K562 (cell line): ENCODE results near the gene MLST8. TPM values are rescaled to one million over a fixed set of nuclear protein-coding genes. Genes with fewer than 3 reads are reported as not detected.

ENCODE experiments used
- ATAC-seq: fragments of 200-7000 bp; cut with Tn5 transposase; 3 replicates; pipeline ENCODE4 v1.9.1; 2020; ENCODE audit warnings: moderate library complexity
- BruUV-seq: library from RNA; stranded (reverse); fragments of 400-500 nt; replicated peaks from 2 replicates; lab custom pipeline; 2021; lab: Mats Ljungman, UMichigan
- CTCF ChIA-PET: fragments of 300-600 bp; formaldehyde crosslinking; extraction: SDS; loops from one replicate; lab custom pipeline; 2021; ENCODE audit warnings: low intra/inter-chr PET ratio; lab: Yijun Ruan, JAX
- POLR2A ChIA-PET: fragments of 300-600, 350-650 bp; sonication (Branson Sonifier 250); formaldehyde crosslinking; extraction: SDS; loops from one replicate; lab custom pipeline; 2021; ENCODE audit warnings: antibody characterized with exemption, inconsistent platforms; lab: Yijun Ruan, JAX
- DNase-seq, 4 experiments: peaks; one replicate each; pipeline versions ENCODE4 v3.0.0 to v3.0.0-alpha.2; 2011 to 2018; ENCODE audit warnings: low spot score in 3 of 4, mixed read lengths in 3 of 4; ENCODE audit errors: extremely low read depth in 1 of 4
- FAIRE-seq: peaks from 2 replicates; lab custom pipeline; 2011; peaks lifted over from hg19 to GRCh38; lab: Jason Lieb, UNC
- H2AFZ ChIP-seq: 2 replicates; pipeline ENCODE4 v1.6.0; 2011; ENCODE audit warnings: low read depth, low read length, control low read depth, inconsistent platforms
- H3K27ac ChIP-seq: fragments of 200-600 bp; 3 replicates; pipeline ENCODE4 v1.8.0; 2011; ENCODE audit warnings: low read depth, mild to moderate bottlenecking, control low read depth, inconsistent platforms, low read length, moderate library complexity, mixed read lengths; ENCODE audit errors: extremely low read depth
- H3K27me3 ChIP-seq, 2 experiments: fragments of 300-600 bp in 1 of 2; 2 replicates in 1 of 2; 3 replicates in 1 of 2; pipeline versions ENCODE4 v1.6.0 to v1.8.0; 2011; ENCODE audit warnings: inconsistent platforms in 2 of 2, low read length in 2 of 2, mild to moderate bottlenecking in 1 of 2, mixed read lengths in 1 of 2, moderate library complexity in 1 of 2; ENCODE audit not compliant: control insufficient read depth in 2 of 2, insufficient read depth in 2 of 2
- H3K36me3 ChIP-seq: fragments of 300-600 bp; 3 replicates; pipeline ENCODE4 v1.8.0; 2011; ENCODE audit warnings: mild to moderate bottlenecking, low read length, inconsistent platforms; ENCODE audit not compliant: control insufficient read depth, insufficient read depth
- H3K4me1 ChIP-seq, 2 experiments: fragments of 200-600 bp in 1 of 2; replicated peaks in 1 of 2; 2 replicates in 1 of 2; 3 replicates in 1 of 2; pipeline versions ENCODE4 v1.5.1 to v1.8.0; 2011; ENCODE audit warnings: inconsistent platforms in 2 of 2, low read length in 2 of 2, mild to moderate bottlenecking in 1 of 2, mixed read lengths in 1 of 2, moderate library complexity in 1 of 2; ENCODE audit not compliant: control insufficient read depth in 2 of 2, insufficient read depth in 2 of 2
- H3K4me2 ChIP-seq: 2 replicates; pipeline ENCODE4 v1.6.1; 2011; ENCODE audit warnings: low read length, control low read depth, inconsistent platforms, mixed read lengths; ENCODE audit not compliant: insufficient read depth
- H3K4me3 ChIP-seq: fragments of 200-600 bp; sonication (generic), shearing (Covaris generic); 2 replicates; pipeline ENCODE4 v1.5.1; 2016; ENCODE audit warnings: control low read depth, inconsistent platforms
- H3K79me2 ChIP-seq: fragments of 200-600 bp; 3 replicates; pipeline ENCODE4 v1.8.0; 2011; ENCODE audit warnings: low read length, inconsistent platforms; ENCODE audit not compliant: control insufficient read depth, insufficient read depth
- H3K9ac ChIP-seq, 2 experiments: 2 replicates each; pipeline versions ENCODE4 v1.6.0 to v1.6.1; 2011; ENCODE audit warnings: low read depth in 2 of 2, low read length in 2 of 2, control low read depth in 1 of 2, inconsistent platforms in 1 of 2, mild to moderate bottlenecking in 1 of 2, mixed read lengths in 1 of 2; ENCODE audit not compliant: insufficient read depth in 1 of 2
- H3K9me1 ChIP-seq: one replicate; pipeline ENCODE4 v1.6.0; 2011; ENCODE audit warnings: inconsistent platforms, mild to moderate bottlenecking, low read length, moderate library complexity; ENCODE audit not compliant: control insufficient read depth, insufficient read depth
- H3K9me3 ChIP-seq: replicated peaks from 2 replicates; pipeline ENCODE4 v1.5.1; 2011; ENCODE audit warnings: low read depth, low read length, inconsistent platforms; ENCODE audit not compliant: control insufficient read depth, insufficient read depth
- H4K20me1 ChIP-seq: replicated peaks from 2 replicates; pipeline ENCODE4 v1.6.1; 2011; ENCODE audit warnings: low read length, inconsistent platforms, mixed read lengths; ENCODE audit not compliant: control insufficient read depth, insufficient read depth
- BCOR ChIP-seq: fragments of 450-650 bp; IDR thresholded peaks from 2 replicates; pipeline ENCODE4 v1.6.1; 2016
- HNRNPUL1 ChIP-seq: fragments of 200-400 bp; formaldehyde crosslinking; IDR thresholded peaks from 2 replicates; pipeline ENCODE4 v1.6.1; 2017; ENCODE audit warnings: low read length
- KDM1A ChIP-seq, 2 experiments: fragments of 450-650 bp; IDR thresholded peaks; 2 replicates each; pipeline ENCODE4 v1.6.1; 2016; ENCODE audit warnings: mild to moderate bottlenecking in 2 of 2
- KLF13 ChIP-seq: fragments of 450-650 bp; IDR thresholded peaks from 2 replicates; pipeline ENCODE4 v1.6.1; 2016; ENCODE audit warnings: missing genetic modification characterization, low read depth, mild to moderate bottlenecking, missing compliant biosample characterization, moderate library complexity, borderline replicate concordance
- PHB2 ChIP-seq: fragments of 450-650 bp; IDR thresholded peaks from 2 replicates; pipeline ENCODE4 v1.6.1; 2017; ENCODE audit warnings: low read depth
- ZNF584 ChIP-seq: fragments of 200-800 bp; sonication (Bioruptor generic); IDR thresholded peaks from 2 replicates; pipeline ENCODE4 v1.6.1; 2016; ENCODE audit warnings: low read depth, mild to moderate bottlenecking, missing genetic modification characterization, missing compliant biosample characterization
- WGBS: fragments of 100-300 bp; shearing (Covaris generic); methylation state at CpG from one replicate; pipeline ENCODE4 v1.1.6; 2016; ENCODE audit warnings: low coverage, mixed read lengths; ENCODE audit not compliant: insufficient coverage; ENCODE audit errors: missing lambda C conversion rate; 5-methylcytosine and 5-hydroxymethylcytosine counted together
- in situ Hi-C: fragments of 300-500 bp; cut with MboI; formaldehyde crosslinking; loops from 4 replicates; pipeline ENCODE4 v1.15.0; 2018; ENCODE audit warnings: inconsistent platforms, mixed read lengths
- intact Hi-C: fragments of 100-400 bp; cut with micrococcal nuclease; formaldehyde crosslinking; loops from 2 replicates; pipeline ENCODE4 v1.14.2; 2022
- polyA plus RNA-seq, 8 experiments: library from polyadenylated mRNA; depleted of rRNA in 4 of 8; stranded (reverse) in 5 of 8; unstranded in 3 of 8; fragments of >200 nt; fragmentation: Nextera tagmentation in 2 of 8; fragmentation: Illumina TruSeq in 1 of 8; extraction: Ambion mirVana in 2 of 8; extraction: Trizol in 1 of 8; gene quantifications; 2 replicates each; pipeline versions ENCODE4 v1.2.1 to v1.2.3, GENCODE V29; 2011 to 2014; ENCODE audit warnings: inconsistent platforms in 1 of 8, missing spikeins in 1 of 8
- total RNA-seq, 7 experiments: library from RNA; depleted of rRNA in 6 of 7; stranded (reverse); fragments of >200 nt in 6 of 7; fragmentation: Illumina TruSeq in 2 of 7; extraction: Trizol in 2 of 7; gene quantifications; 2 replicates each; pipeline versions ENCODE4 v1.2.1 to v1.2.3, GENCODE V29; 2011 to 2021; ENCODE audit warnings: low replicate concordance in 1 of 7
- TF ChIP-seq, protein P1 (sequence below): fragments of 450-650 bp; IDR thresholded peaks from 2 replicates; pipeline ENCODE4 v1.6.1; 2014; ENCODE audit warnings: low read depth, mild to moderate bottlenecking, moderate library complexity, borderline replicate concordance
- TF ChIP-seq, protein P2 (sequence below), 2 experiments: fragments of 450-650 bp in 1 of 2; sonication (generic) in 1 of 2; formaldehyde crosslinking; conservative IDR thresholded peaks; 2 replicates each; pipeline versions ENCODE4 v1.4.0 to v1.8.1; 2020 to 2022; ENCODE audit warnings: mild to moderate bottlenecking in 1 of 2, missing genetic modification reagents in 1 of 2
- TF ChIP-seq, protein P3 (sequence below): fragments of 450-650 bp; IDR thresholded peaks from 2 replicates; pipeline ENCODE4 v1.7.1; 2018; ENCODE audit warnings: mild to moderate bottlenecking, low read depth; ENCODE audit not compliant: partially characterized antibody

Gene MLST8
- total and polyA plus RNA-seq, 9 of the 15 experiments (the other 6 are each of a cell fraction or from before 2014, with no cell fraction given), result 1.5 to 116 (median 43.3) TPM

GRCh38 chr16:2198283-2198682 lies 7.0 kb upstream of the MLST8 start:
- H2AFZ ChIP-seq, result no peak overlapping the region
- in situ Hi-C loops, result no loop called here
- WGBS, result 34% methylated on average over 4 of the region's 4 CpGs
- H3K4me1 ChIP-seq, result peaks cover 3 to 51% of the 10 kb centered on the region in 2 experiments; a peak in 4 of 5 replicates
- no peaks in the 10 kb centered on the region for H3K9me3 ChIP-seq
- CTCF ChIA-PET, result no interaction called here
- H3K36me3 ChIP-seq, result no peaks in the 10 kb centered on the region
- no peak overlapping the region for H3K27ac ChIP-seq
- peaks cover 0 to 5% of the 10 kb centered on the region in 2 experiments; a peak in 2 of 5 replicates for H3K27me3 ChIP-seq
- ATAC-seq (no peak), FAIRE-seq (no peak), DNase-seq (no peak)
- TF ChIP-seq, protein P1, sequence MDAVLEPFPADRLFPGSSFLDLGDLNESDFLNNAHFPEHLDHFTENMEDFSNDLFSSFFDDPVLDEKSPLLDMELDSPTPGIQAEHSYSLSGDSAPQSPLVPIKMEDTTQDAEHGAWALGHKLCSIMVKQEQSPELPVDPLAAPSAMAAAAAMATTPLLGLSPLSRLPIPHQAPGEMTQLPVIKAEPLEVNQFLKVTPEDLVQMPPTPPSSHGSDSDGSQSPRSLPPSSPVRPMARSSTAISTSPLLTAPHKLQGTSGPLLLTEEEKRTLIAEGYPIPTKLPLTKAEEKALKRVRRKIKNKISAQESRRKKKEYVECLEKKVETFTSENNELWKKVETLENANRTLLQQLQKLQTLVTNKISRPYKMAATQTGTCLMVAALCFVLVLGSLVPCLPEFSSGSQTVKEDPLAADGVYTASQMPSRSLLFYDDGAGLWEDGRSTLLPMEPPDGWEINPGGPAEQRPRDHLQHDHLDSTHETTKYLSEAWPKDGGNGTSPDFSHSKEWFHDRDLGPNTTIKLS, result no peak
- no peaks in the 10 kb centered on the region for H3K79me2 ChIP-seq
- intact Hi-C loops, result loop anchor here (5.0 kb wide), 2 partner anchors 54 to 299 kb away; partner anchors contain the start of gene ECI1
- BruUV-seq, result no TSS peak
- H3K9ac ChIP-seq, result no peak overlapping the region
- H3K4me3 ChIP-seq, result no peak overlapping the region
- H3K9me1 ChIP-seq, result no peaks in the 10 kb centered on the region
- H4K20me1 ChIP-seq, result 0 out of 2 replicates have a peak, but pooled peaks cover 3% of the 10 kb centered on the region
- no peak overlapping the region for H3K4me2 ChIP-seq
- POLR2A ChIA-PET, result interaction anchor here (0.7 kb wide), 1 partner anchor 53 kb away, joined by 4 read pairs; the partner anchor contains the start of gene ECI1

DNA sequence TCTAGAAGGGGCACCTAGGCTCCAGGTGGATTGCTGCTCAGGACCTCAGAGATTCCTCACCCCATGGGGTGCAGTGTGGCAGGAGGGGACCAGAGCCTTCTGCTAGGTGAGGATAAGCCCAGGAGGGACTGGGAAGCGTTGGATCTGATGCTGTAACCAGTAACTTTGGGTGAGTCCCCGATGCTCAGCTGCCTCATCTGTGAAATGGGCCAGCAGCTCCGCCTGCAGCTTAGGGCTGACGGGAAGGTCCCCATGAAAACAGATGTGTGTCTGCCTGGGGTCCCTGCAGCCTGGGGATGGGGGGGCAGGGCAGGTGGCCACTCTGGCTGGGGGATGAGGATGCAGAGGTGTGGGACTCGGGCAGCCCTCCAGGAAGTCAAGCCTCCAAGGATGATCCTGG lies 6.2 kb upstream of the MLST8 start:
- DNase-seq (no peak), FAIRE-seq (no peak), ATAC-seq (no peak)
- no peaks in the 10 kb centered on the region for H3K9me1 ChIP-seq
- peaks cover 3 to 50% of the 10 kb centered on the region in 2 experiments; a peak in 4 of 5 replicates for H3K4me1 ChIP-seq
- no peaks in the 10 kb centered on the region for H3K36me3 ChIP-seq
- no peak overlapping the region for H3K27ac ChIP-seq
- H3K79me2 ChIP-seq, result no peaks in the 10 kb centered on the region
- H3K4me3 ChIP-seq, result no peak overlapping the region
- ChIA-PET POLR2A (interaction anchor here (0.5 to 1.2 kb wide), 6 partner anchors 9 to 802 kb away, joined by 3 to 6 read pairs (median 4); partner anchors contain the start of genes ECI1 and TRAF7), CTCF (no interaction called here)
- no peaks in the 10 kb centered on the region for H3K9me3 ChIP-seq
- no peak overlapping the region for H3K4me2 ChIP-seq
- intact Hi-C loops (loop anchor here (5.0 kb wide), 2 partner anchors 53 to 298 kb away; partner anchors contain the start of gene ECI1), in situ Hi-C loops (no loop called here)
- H3K27me3 ChIP-seq, result peaks cover 0 to 5% of the 10 kb centered on the region in 2 experiments; a peak in 2 of 5 replicates
- no peak overlapping the region for H2AFZ ChIP-seq
- H3K9ac ChIP-seq, result peak overlapping the region in 1 of 2 experiments; percentile 55; a peak in 1 of 4 replicates
- WGBS, result 28% methylated on average over 4 of the region's 5 CpGs
- no TSS peak for BruUV-seq
- H4K20me1 ChIP-seq, result 0 out of 2 replicates have a peak, but pooled peaks cover 3% of the 10 kb centered on the region
- TF ChIP-seq, protein P2, sequence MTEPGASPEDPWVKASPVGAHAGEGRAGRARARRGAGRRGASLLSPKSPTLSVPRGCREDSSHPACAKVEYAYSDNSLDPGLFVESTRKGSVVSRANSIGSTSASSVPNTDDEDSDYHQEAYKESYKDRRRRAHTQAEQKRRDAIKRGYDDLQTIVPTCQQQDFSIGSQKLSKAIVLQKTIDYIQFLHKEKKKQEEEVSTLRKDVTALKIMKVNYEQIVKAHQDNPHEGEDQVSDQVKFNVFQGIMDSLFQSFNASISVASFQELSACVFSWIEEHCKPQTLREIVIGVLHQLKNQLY (CRISPR knock-in tag; conservative IDR thresholded peaks at IDR 0.05), result no peak
- TF ChIP-seq BCOR (peak; percentile 82), PHB2 (no peak), KDM1A (IDR thresholded peaks at IDR 0.05) (peak in 1 of 2 experiments; percentile 62; a peak in 2 of 4 replicates), ZNF584 (CRISPR knock-in tag) (no peak), KLF13 (no peak), HNRNPUL1 (no peak)
- TF ChIP-seq, protein P3, sequence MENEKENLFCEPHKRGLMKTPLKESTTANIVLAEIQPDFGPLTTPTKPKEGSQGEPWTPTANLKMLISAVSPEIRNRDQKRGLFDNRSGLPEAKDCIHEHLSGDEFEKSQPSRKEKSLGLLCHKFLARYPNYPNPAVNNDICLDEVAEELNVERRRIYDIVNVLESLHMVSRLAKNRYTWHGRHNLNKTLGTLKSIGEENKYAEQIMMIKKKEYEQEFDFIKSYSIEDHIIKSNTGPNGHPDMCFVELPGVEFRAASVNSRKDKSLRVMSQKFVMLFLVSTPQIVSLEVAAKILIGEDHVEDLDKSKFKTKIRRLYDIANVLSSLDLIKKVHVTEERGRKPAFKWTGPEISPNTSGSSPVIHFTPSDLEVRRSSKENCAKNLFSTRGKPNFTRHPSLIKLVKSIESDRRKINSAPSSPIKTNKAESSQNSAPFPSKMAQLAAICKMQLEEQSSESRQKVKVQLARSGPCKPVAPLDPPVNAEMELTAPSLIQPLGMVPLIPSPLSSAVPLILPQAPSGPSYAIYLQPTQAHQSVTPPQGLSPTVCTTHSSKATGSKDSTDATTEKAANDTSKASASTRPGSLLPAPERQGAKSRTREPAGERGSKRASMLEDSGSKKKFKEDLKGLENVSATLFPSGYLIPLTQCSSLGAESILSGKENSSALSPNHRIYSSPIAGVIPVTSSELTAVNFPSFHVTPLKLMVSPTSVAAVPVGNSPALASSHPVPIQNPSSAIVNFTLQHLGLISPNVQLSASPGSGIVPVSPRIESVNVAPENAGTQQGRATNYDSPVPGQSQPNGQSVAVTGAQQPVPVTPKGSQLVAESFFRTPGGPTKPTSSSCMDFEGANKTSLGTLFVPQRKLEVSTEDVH, result no peak
